RWPE2 (cell line): ENCODE data around the gene LARGE1.

Source experiments
- ATAC-seq: fragments of 200-7000 bp; cut with Tn5 transposase; 3 replicates; pipeline ENCODE4 v1.9.1; 2021; ENCODE audit warnings: low read depth
- DNase-seq: peaks from one replicate; pipeline ENCODE4 v3.0.0-alpha.2; 2020; ENCODE audit warnings: low spot score
- H3K27ac ChIP-seq: fragments of 450-650 bp; 2 replicates; pipeline ENCODE4 v1.5.1; 2017; ENCODE audit warnings: mild to moderate bottlenecking; ENCODE audit not compliant: poor library complexity, severe bottlenecking
- H3K27me3 ChIP-seq: fragments of 250-450 bp; sonication (Bioruptor Pico); 2 replicates; pipeline ENCODE4 v1.5.1; 2021; ENCODE audit warnings: mild to moderate bottlenecking, moderate library complexity; ENCODE audit not compliant: insufficient read depth, poor library complexity, severe bottlenecking
- H3K36me3 ChIP-seq: fragments of 250-450 bp; sonication (Bioruptor Pico); 2 replicates; pipeline ENCODE4 v1.5.1; 2020; ENCODE audit warnings: low read depth, mild to moderate bottlenecking, moderate library complexity
- H3K4me1 ChIP-seq: fragments of 250-450 bp; sonication (Bioruptor Pico); 2 replicates; pipeline ENCODE4 v1.5.1; 2021; ENCODE audit warnings: mild to moderate bottlenecking, moderate library complexity; ENCODE audit not compliant: insufficient read depth, poor library complexity, severe bottlenecking
- H3K4me3 ChIP-seq: fragments of 250-450 bp; sonication (Bioruptor Pico); 2 replicates; pipeline ENCODE4 v1.5.1; 2021; ENCODE audit warnings: mild to moderate bottlenecking, moderate library complexity; ENCODE audit not compliant: severe bottlenecking
- H3K9me3 ChIP-seq: fragments of 250-450 bp; sonication (Bioruptor Pico); 2 replicates; pipeline ENCODE4 v1.5.1; 2021; ENCODE audit warnings: mild to moderate bottlenecking, moderate library complexity; ENCODE audit not compliant: severe bottlenecking
- TF ChIP-seq, protein P1 (sequence below): fragments of 450-650 bp; IDR thresholded peaks from one replicate; pipeline ENCODE4 v1.5.1; 2017; ENCODE audit warnings: mild to moderate bottlenecking, moderate library complexity; ENCODE audit not compliant: poor library complexity, severe bottlenecking

The LARGE1 gene

DNA sequence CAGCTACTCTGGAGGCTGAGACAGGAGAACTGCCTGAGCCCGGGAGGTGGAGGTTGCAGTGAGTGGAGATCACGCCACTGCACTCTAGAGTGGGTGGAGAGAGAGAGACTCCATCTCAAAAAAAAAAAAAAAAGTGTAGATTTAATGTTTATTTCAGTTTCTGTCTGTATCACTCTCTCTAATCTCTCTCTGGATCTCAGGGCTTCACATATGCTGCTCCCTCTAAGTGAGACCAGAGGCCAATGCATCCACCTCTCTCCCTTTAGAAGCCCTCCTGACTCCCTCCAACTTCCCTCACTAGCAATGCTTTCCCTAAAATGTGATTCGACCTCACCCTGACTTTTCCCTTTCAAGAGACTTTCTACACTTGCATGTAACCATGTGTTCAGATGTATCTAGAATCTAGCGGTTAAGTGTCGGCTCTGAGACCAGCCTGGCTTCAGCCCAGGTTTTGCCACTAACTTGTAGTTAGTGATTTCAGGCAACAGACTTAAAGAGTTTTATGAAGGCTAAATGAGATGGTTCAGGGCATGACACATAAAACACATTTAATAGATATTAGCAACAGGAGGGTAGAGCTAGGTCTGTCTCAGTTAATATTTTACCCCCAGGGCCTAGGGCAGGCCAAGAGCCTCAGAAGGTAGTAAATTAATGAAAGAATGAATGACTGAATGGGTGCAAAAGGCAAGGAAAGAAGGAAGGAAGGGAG, 364.3 kb downstream of the LARGE1 start:
- TF ChIP-seq, protein P1, sequence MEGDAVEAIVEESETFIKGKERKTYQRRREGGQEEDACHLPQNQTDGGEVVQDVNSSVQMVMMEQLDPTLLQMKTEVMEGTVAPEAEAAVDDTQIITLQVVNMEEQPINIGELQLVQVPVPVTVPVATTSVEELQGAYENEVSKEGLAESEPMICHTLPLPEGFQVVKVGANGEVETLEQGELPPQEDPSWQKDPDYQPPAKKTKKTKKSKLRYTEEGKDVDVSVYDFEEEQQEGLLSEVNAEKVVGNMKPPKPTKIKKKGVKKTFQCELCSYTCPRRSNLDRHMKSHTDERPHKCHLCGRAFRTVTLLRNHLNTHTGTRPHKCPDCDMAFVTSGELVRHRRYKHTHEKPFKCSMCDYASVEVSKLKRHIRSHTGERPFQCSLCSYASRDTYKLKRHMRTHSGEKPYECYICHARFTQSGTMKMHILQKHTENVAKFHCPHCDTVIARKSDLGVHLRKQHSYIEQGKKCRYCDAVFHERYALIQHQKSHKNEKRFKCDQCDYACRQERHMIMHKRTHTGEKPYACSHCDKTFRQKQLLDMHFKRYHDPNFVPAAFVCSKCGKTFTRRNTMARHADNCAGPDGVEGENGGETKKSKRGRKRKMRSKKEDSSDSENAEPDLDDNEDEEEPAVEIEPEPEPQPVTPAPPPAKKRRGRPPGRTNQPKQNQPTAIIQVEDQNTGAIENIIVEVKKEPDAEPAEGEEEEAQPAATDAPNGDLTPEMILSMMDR, result no peak
- Histone ChIP-seq H3K36me3 (no peaks in the 10 kb centered on the region), H3K4me3 (no peak overlapping the region), H3K9me3 (no peaks in the 10 kb centered on the region), H3K4me1 (no peaks in the 10 kb centered on the region), H3K27ac (no peak overlapping the region), H3K27me3 (no peaks in the 10 kb centered on the region)
- ATAC-seq, result no peak
- DNase-seq, result no peak

DNA sequence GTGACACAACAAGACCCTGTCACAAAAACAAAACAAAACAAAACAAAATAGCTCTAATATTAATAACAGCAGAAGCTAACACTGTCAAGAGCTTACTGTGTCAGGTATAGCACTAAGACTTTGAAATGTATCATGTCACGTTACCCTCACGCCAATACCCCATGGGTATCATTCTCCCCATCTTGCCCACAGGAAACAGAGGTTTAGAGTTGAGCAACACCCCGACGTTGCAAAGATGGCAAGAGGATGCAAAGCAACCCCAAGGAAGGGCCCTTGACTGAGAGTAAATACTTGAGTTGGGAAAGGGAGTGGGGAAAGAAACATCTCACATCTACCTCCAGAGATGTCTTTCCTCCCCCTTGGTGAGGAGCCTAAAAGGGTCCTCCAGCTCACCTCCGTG, 366.8 kb downstream of the LARGE1 start:
- DNase-seq (no peak), ATAC-seq (no peak)
- Histone ChIP-seq H3K36me3 (no peaks in the 10 kb centered on the region), H3K9me3 (no peaks in the 10 kb centered on the region), H3K4me3 (no peak overlapping the region), H3K4me1 (no peaks in the 10 kb centered on the region), H3K27me3 (no peaks in the 10 kb centered on the region), H3K27ac (no peak overlapping the region)
- TF ChIP-seq, protein P1, result no peak

DNA sequence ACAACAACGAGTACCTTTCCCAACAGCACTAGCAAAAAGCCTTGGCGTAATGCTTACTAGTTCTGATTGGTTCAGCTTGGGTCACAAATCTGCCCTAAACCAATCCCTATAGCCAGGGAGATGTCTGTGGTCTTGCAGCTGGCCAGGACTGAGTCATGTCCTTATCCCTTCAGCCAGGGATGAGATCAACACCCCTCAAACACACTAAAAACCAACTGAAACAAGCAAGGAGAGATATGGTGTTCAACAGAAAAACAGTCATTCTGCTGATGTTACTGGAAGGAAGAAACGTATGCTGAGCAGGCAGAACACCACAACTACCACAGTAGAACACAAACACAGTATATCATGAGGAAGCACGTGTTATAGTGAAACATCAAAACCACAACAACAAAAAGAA, 375.6 kb downstream of the LARGE1 start:
- Histone ChIP-seq H3K4me1 (no peaks in the 10 kb centered on the region), H3K36me3 (no peaks in the 10 kb centered on the region), H3K4me3 (no peak overlapping the region), H3K27ac (no peak overlapping the region), H3K9me3 (no peaks in the 10 kb centered on the region), H3K27me3 (no peaks in the 10 kb centered on the region)
- ATAC-seq (no peak), DNase-seq (no peak)
- TF ChIP-seq, protein P1, result no peak

DNA sequence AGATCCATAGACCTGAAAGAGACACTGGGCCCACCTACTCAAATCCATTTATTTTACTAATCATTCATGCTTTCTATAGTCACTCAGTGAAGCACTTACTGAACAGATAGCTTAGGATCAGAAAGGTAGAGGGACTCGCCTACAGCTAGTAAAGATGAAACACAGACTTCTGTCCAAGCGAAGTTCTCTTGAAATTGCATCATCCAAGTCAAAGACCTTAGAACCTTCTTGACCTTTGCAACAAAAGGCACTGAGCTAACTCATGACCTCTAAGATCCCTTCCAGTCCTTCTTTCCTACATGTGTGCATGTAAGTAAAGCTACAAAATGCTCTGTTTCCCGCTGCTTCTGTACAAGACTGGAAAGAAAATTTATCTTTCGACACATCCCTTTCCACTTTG, 377.6 kb downstream of the LARGE1 start:
- DNase-seq (no peak), ATAC-seq (no peak)
- no peaks in the 10 kb centered on the region for H3K9me3 ChIP-seq
- H3K27ac ChIP-seq, result no peak overlapping the region
- no peak overlapping the region for H3K4me3 ChIP-seq
- no peaks in the 10 kb centered on the region for H3K27me3 ChIP-seq
- H3K36me3 ChIP-seq, result no peaks in the 10 kb centered on the region
- H3K4me1 ChIP-seq, result no peaks in the 10 kb centered on the region
- TF ChIP-seq, protein P1, result no peak

DNA sequence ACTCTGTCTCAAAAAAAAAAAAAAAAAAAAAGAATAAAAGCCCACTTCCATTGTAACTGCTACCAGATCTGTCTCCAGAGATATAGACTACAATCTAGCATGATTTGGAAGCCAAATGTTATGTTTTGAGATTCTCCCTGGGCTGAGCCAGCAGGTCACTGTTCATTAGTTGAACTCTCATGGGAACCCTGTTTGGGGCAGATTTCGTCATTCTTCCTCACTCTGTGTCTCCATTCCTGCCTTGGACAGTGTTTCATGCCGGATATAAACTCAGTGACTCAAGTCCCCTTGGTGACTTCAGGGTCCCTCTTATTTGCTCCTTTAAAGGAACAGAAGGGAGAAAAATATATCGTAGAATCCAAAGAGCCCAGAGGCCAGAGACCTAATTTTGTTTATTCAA, 378.1 kb downstream of the LARGE1 start:
- Histone ChIP-seq H3K36me3 (no peaks in the 10 kb centered on the region), H3K4me3 (no peak overlapping the region), H3K27ac (no peak overlapping the region), H3K9me3 (no peaks in the 10 kb centered on the region), H3K4me1 (no peaks in the 10 kb centered on the region), H3K27me3 (no peaks in the 10 kb centered on the region)
- ATAC-seq (no peak), DNase-seq (no peak)
- TF ChIP-seq, protein P1, result no peak
